ENCODE results near the gene GAB2.

The GAB2 gene

GRCh38 chr11:78216021-78216420 lies 201.6 kb downstream of the GAB2 start:
- DNase-seq = no peak

- DNase-seq = no peak
These were observed 203.1 kb downstream of the GAB2 start for GRCh38 chr11:78214331-78215194.

GRCh38 chr11:78213526-78214330 lies 203.9 kb downstream of the GAB2 start:
- DNase-seq = no peak

- no peak for DNase-seq
These were observed 204.8 kb downstream of the GAB2 start for GRCh38 chr11:78212586-78213371.

GRCh38 chr11:78211565-78211964 lies 206.1 kb downstream of the GAB2 start:
- DNase-seq = no peak

- no peak for DNase-seq
These were observed 207.5 kb downstream of the GAB2 start for GRCh38 chr11:78210000-78210608.

GRCh38 chr11:78209478-78209877 lies 208.1 kb downstream of the GAB2 start:
- DNase-seq = no peak

- no peak for DNase-seq
These were observed 209.1 kb downstream of the GAB2 start for GRCh38 chr11:78208257-78209165.

GRCh38 chr11:78207532-78208256 lies 209.9 kb downstream of the GAB2 start:
- DNase-seq = no peak

- no peak for DNase-seq
These were observed 211.9 kb downstream of the GAB2 start for GRCh38 chr11:78205691-78206090.

- DNase-seq = no peak
These were observed 212.4 kb downstream of the GAB2 start for GRCh38 chr11:78205256-78205655.

- no peak for DNase-seq
These were observed 214.4 kb downstream of the GAB2 start for GRCh38 chr11:78203184-78203583.

GRCh38 chr11:78202733-78203167 lies 214.9 kb downstream of the GAB2 start:
- no peak for DNase-seq

- no peak for DNase-seq
These were observed 216.4 kb downstream of the GAB2 start for GRCh38 chr11:78201096-78201818.

GRCh38 chr11:78200553-78200952 lies 217.1 kb downstream of the GAB2 start:
- DNase-seq = no peak

- DNase-seq = no peak
These were observed 217.6 kb downstream of the GAB2 start for GRCh38 chr11:78200061-78200460.

GRCh38 chr11:78199653-78200015 lies 218.0 kb downstream of the GAB2 start:
- no peak for DNase-seq

- DNase-seq = no peak
These were observed 218.5 kb downstream of the GAB2 start for GRCh38 chr11:78199015-78199652.

- no peak for DNase-seq
These were observed 219.8 kb downstream of the GAB2 start for GRCh38 chr11:78197816-78198215.

- no peak for DNase-seq
These were observed 220.9 kb downstream of the GAB2 start for GRCh38 chr11:78196661-78197091.
